ENCODE measurements around the gene PVR.

- TF ChIP-seq CTCF (IDR thresholded peaks at IDR 0.05 in 2 of 3, conservative IDR thresholded peaks at IDR 0.05 in 1 of 3; ENCODE audit: control insufficient read depth in 2 of 3, extremely low read depth in 1 of 3, insufficient read depth in 1 of 3, low read depth in 3 of 3, low read length in 3 of 3) (no peak), RAD21 (IDR thresholded peaks at IDR 0.05; ENCODE audit: insufficient read depth, low read depth, low read length) (no peak), EGR1 (IDR thresholded peaks at IDR 0.05; ENCODE audit: borderline replicate concordance in 1 of 2, low read depth in 2 of 2, low read length in 2 of 2) (no peak), HDAC2 (IDR thresholded peaks at IDR 0.05) (no peak)
These were observed 6.0 kb downstream of the PVR start for GRCh38 chr19:44649578-44650145.
